Spinal cord (tissue), 10 donors: ENCODE results near the gene RIBC2. TPM values are rescaled to one million over a fixed set of nuclear protein-coding genes. Genes with fewer than 3 reads are reported as not detected.
"Not testable (repeated sequence)": the region's sequence is repeated elsewhere in the genome, so short reads cannot be mapped to it uniquely, and the experiment has no call there.

Experiments
- DNase-seq, 6 donors: peaks; one replicate each; pipeline versions ENCODE4 v3.0.0 to v3.0.0-alpha.2; 2013 to 2015; ENCODE audit warnings: low spot score in 6 of 6, low read depth in 4 of 6
- H3K27ac ChIP-seq: one replicate; pipeline ENCODE4 v1.5.1; 2013; ENCODE audit warnings: low read depth, low read length, control low read depth
- H3K27me3 ChIP-seq: one replicate; pipeline ENCODE4 v1.6.1; 2013; ENCODE audit warnings: low read length; ENCODE audit not compliant: control insufficient read depth, insufficient read depth
- H3K36me3 ChIP-seq: one replicate; pipeline ENCODE4 v1.6.1; 2013; ENCODE audit warnings: low read length; ENCODE audit not compliant: control insufficient read depth, insufficient read depth
- H3K4me1 ChIP-seq: one replicate; pipeline ENCODE4 v1.6.1; 2013; ENCODE audit warnings: low read length; ENCODE audit not compliant: control insufficient read depth, insufficient read depth
- H3K4me3 ChIP-seq: one replicate; pipeline ENCODE4 v1.5.1; 2013; ENCODE audit warnings: low read depth, low read length, control low read depth
- H3K9me3 ChIP-seq: one replicate; pipeline ENCODE4 v1.6.1; 2013; ENCODE audit warnings: low read length; ENCODE audit not compliant: control insufficient read depth, insufficient read depth
- WGBS: methylation state at CpG from one replicate; pipeline ENCODE4 v1.1.5; 2013; ENCODE audit warnings: missing lambda C conversion rate; ENCODE audit not compliant: insufficient coverage; 5-methylcytosine and 5-hydroxymethylcytosine counted together
- polyA plus RNA-seq, 2 donors: library from polyadenylated mRNA; unstranded; fragments of 120-200 nt; gene quantifications; one replicate each; pipeline ENCODE4 v1.2.1, GENCODE V29; 2013; ENCODE audit not compliant: insufficient read length in 2 of 2
- total RNA-seq, 2 donors: library from RNA; depleted of rRNA in 1 of 2; stranded (reverse); fragments of 120-200 nt in 1 of 2; fragments of >200 nt in 1 of 2; gene quantifications; one replicate each; pipeline versions ENCODE4 v1.2.3 to v1.2.4, GENCODE V29; 2013 to 2014
- donor health status: healthy.

The RIBC2 gene
- total and polyA plus RNA-seq, 4 donors = 2.3 to 9.3 (median 2.5) TPM

- Histone ChIP-seq H3K9me3 (no peaks in the 10 kb centered on the region), H3K27me3 (no peaks in the 10 kb centered on the region), H3K4me1 (peaks cover 12% of the 10 kb centered on the region), H3K27ac (no peak overlapping the region), H3K4me3 (no peak overlapping the region), H3K36me3 (no peaks in the 10 kb centered on the region)
- no peak for DNase-seq
- 87% methylated on average over 3 of the region's 3 CpGs for WGBS
Measured at GRCh38 chr22:45444168-45444567, 30.7 kb downstream of the RIBC2 start.

GRCh38 chr22:45445031-45445710, 31.7 kb downstream of the RIBC2 start:
- Histone ChIP-seq H3K4me3 (no peak overlapping the region), H3K27ac (no peak overlapping the region), H3K9me3 (no peaks in the 10 kb centered on the region), H3K4me1 (peaks cover 12% of the 10 kb centered on the region), H3K36me3 (no peaks in the 10 kb centered on the region), H3K27me3 (no peaks in the 10 kb centered on the region)
- 95% methylated on average over 13 of the region's 14 CpGs for WGBS
- DNase-seq = no peak

- Histone ChIP-seq H3K4me3 (no peak overlapping the region), H3K27me3 (no peaks in the 10 kb centered on the region), H3K4me1 (peaks cover 9% of the 10 kb centered on the region), H3K9me3 (no peaks in the 10 kb centered on the region), H3K27ac (no peak overlapping the region), H3K36me3 (no peaks in the 10 kb centered on the region)
- 83% methylated on average over 5 of the region's 5 CpGs for WGBS
- no peak for DNase-seq
Measured at GRCh38 chr22:45446216-45446615, 32.7 kb downstream of the RIBC2 start.

GRCh38 chr22:45447596-45447995, 34.1 kb downstream of the RIBC2 start:
- not testable (repeated sequence) for H3K27me3 ChIP-seq, H3K36me3 ChIP-seq, DNase-seq, H3K9me3 ChIP-seq, H3K4me3 ChIP-seq, H3K27ac ChIP-seq, H3K4me1 ChIP-seq
- WGBS = 100% methylated on average over 2 of the region's 4 CpGs

- no peaks in the 10 kb centered on the region for H3K36me3 ChIP-seq
- peak in 1 of 6 donors; percentile 51 for DNase-seq
- 37% methylated on average over 8 of the region's 9 CpGs for WGBS
- H3K9me3 ChIP-seq = no peaks in the 10 kb centered on the region
- H3K27ac ChIP-seq = no peak overlapping the region
- no peaks in the 10 kb centered on the region for H3K27me3 ChIP-seq
- H3K4me3 ChIP-seq = no peak overlapping the region
- H3K4me1 ChIP-seq = peaks cover 7% of the 10 kb centered on the region
Measured at GRCh38 chr22:45448431-45448830, 34.9 kb downstream of the RIBC2 start.

- H3K9me3 ChIP-seq, H3K36me3 ChIP-seq, H3K27ac ChIP-seq, H3K27me3 ChIP-seq, H3K4me3 ChIP-seq, DNase-seq, H3K4me1 ChIP-seq: not testable (repeated sequence)
- WGBS = 100% methylated on average over 1 of the region's 5 CpGs
Measured at GRCh38 chr22:45449442-45449841, 35.9 kb downstream of the RIBC2 start.

GRCh38 chr22:45450101-45450785, 36.8 kb downstream of the RIBC2 start:
- peaks cover 7% of the 10 kb centered on the region for H3K4me1 ChIP-seq
- H3K9me3 ChIP-seq = no peaks in the 10 kb centered on the region
- peak overlapping the region; percentile 40 for H3K27ac ChIP-seq
- no peaks in the 10 kb centered on the region for H3K27me3 ChIP-seq
- H3K36me3 ChIP-seq = no peaks in the 10 kb centered on the region
- no peak overlapping the region for H3K4me3 ChIP-seq
- no peak for DNase-seq
- WGBS = 97% methylated on average over 12 of the region's 16 CpGs

GRCh38 chr22:45450921-45451651, 37.6 kb downstream of the RIBC2 start:
- Histone ChIP-seq H3K4me3 (no peak overlapping the region), H3K27ac (peak overlapping the region; percentile 67), H3K4me1 (peaks cover 7% of the 10 kb centered on the region), H3K27me3 (no peaks in the 10 kb centered on the region), H3K9me3 (no peaks in the 10 kb centered on the region), H3K36me3 (no peaks in the 10 kb centered on the region)
- 64% methylated on average over 12 of the region's 12 CpGs for WGBS
- DNase-seq = peak in 1 of 6 donors; percentile 68

GRCh38 chr22:45451972-45452371, 38.5 kb downstream of the RIBC2 start:
- no peak for DNase-seq
- Histone ChIP-seq H3K4me1 (peaks cover 7% of the 10 kb centered on the region), H3K4me3 (no peak overlapping the region), H3K27ac (peak overlapping the region; percentile 33), H3K36me3 (no peaks in the 10 kb centered on the region), H3K27me3 (no peaks in the 10 kb centered on the region), H3K9me3 (no peaks in the 10 kb centered on the region)
- 71% methylated on average over 6 of the region's 6 CpGs for WGBS
